Liver (tissue), 3 donors: ENCODE data around the gene DPF3.

ENCODE experiments used
- CTCF ChIP-seq: fragments of 150-350 bp; IDR thresholded peaks from 2 replicates; pipeline ENCODE4 v1.5.1; 2017; ENCODE audit warnings: improper control_type of control experiment, low read depth, low read length; ENCODE audit not compliant: missing input control
- REST ChIP-seq: IDR thresholded peaks from 2 replicates; pipeline ENCODE4 v1.6.1; 2016; ENCODE audit warnings: antibody characterized with exemption, mild to moderate bottlenecking
- SP1 ChIP-seq: IDR thresholded peaks from 2 replicates; pipeline ENCODE4 v1.6.1; 2018; ENCODE audit warnings: antibody characterized with exemption, mild to moderate bottlenecking
- TAF1 ChIP-seq: conservative IDR thresholded peaks from 2 replicates; pipeline ENCODE4 v1.6.1; 2016; ENCODE audit warnings: antibody characterized with exemption, mild to moderate bottlenecking
- ZBTB33 ChIP-seq: IDR thresholded peaks from 2 replicates; pipeline ENCODE4 v1.6.1; 2016; ENCODE audit warnings: antibody characterized with exemption
- donor health status: healthy.
- donor health status: healthy.

- TF ChIP-seq CTCF = no peak
- no peak for TF ChIP-seq TAF1
- no peak for TF ChIP-seq REST
- no peak for TF ChIP-seq SP1
- TF ChIP-seq ZBTB33 = no peak
Measured at GRCh38 chr14:72787841-72788240, 106.1 kb downstream of the DPF3 start.
